ENCODE data around the gene NGEF.

Gene NGEF

DNA sequence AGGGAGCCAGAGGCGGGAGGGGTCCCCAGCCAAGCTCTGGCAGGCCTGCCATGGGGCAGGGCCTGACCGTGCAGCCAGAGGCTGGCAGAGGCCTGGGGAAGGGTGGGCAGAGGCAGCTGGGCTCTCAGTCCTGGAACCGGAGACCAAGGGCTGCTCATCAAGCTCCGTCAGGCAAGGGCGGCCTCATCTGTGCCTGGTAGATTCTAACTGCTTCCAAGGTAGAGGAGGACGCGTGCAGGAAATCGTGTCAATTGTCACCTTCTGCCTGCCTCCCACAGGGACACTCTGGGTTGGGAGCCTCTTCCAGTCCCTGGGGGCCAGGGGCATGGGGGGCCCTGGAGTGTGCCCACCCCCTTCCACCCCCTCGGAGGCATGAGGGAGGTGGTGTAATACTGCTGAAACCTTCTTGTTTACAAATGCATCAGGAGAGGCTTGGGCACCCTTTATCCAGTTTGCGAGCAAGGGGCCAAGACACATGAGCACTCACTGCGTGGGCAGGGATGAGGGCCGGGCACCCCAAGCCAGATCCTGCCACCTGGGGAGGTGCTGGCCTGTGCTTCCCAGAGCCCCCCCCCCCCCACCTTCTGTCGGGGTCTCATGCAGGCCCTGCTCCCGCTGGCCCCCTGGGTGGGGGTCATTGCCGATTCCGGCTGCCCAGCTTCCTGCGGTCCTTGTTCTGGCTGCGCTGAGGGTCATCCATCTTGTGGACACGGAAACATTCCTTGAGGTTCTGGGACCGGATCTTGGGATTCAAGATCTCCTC, 134.0 kb downstream of the NGEF start:
- DNase-seq: no peak

DNA sequence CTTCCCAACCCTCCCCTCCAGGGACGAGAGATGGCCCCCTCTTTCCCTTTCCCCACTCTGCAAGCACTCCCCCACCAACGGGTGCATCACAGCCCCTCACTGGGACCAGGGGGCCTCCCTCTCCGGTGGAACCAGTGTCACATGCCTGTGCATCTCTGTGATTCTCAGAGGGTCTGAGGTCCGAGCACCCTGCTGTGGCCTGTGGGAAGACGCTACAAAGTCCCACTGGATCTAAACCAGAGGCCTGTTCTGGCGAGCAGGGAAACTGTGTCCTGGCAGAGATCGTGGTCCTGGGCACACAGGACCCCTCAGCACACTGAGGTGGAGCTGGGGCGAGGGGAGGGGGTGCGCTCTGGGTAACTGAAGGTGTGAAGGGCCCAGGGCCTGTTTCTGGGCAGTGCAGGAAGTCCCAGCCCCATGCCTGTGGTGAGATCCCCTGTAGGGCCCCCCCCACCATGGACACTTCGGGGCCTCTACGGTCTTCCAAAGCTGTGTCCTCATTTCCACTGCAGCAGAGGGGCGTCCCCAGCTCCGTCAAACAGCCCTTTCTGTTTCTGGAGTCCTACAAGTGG, 135.0 kb downstream of the NGEF start:
- DNase-seq: no peak

DNA sequence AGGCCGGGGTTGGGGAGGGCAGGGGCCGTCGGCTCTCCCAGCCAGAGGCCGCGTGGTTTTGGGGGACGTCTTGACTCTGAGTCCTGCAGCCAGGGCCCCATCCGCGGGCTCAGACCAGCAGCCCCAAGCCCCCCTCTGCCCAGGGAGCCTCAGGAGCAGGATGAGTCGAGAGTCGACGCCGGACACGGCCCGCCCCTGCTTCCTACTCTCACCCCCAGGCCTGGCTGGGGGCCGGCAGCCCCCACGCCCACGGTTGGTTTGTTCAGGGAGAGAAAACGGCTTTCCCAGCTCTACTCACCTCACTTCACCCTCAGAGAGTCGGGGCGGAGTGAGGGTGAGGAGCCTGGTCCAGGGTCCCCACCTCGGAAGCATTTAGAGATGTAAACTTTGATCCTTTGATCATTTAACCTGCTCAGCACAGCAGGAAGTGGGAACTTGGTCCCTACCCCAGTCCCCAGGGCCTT, 136.0 kb downstream of the NGEF start:
- DNase-seq: no peak

DNA sequence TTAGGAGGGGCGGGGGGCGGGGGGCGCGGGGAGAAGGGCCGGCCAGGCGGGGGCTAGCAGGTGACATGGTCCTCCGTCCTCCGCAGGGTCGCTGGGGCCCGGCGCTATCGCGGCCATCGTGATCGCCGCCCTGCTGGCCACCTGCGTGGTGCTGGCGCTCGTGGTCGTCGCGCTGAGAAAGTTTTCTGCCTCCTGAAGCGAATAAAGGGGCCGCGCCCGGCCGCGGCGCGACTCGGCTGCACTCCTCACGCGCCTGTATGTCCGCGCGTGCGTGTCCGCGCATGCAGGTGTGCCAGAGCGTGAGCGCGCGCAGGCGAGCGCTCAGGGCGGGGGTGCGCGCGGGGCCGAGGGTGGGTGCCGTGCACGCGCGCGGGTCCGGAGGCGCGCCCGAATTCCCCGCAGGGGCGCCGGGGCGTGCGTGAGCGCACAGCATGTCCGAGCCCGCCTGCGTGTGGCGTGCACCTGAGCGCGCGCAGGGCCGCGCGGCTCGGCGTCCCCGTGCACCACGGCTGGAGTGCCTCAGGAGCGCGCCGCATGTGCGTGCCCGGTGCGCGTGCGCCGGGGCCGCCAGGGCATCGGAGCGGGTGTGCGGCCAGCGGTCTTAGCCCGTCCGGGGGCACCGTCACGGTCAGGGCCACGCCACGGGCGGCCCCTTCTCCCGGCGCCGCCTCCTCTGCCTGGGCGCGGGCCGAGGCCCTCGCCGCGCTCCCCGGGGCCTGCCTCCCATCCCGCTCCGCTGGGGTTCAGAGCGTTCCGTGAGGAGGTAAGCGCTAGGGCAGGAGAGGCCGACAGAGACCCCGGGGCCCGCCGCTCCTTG, 136.7 kb downstream of the NGEF start:
- DNase-seq: no peak

DNA sequence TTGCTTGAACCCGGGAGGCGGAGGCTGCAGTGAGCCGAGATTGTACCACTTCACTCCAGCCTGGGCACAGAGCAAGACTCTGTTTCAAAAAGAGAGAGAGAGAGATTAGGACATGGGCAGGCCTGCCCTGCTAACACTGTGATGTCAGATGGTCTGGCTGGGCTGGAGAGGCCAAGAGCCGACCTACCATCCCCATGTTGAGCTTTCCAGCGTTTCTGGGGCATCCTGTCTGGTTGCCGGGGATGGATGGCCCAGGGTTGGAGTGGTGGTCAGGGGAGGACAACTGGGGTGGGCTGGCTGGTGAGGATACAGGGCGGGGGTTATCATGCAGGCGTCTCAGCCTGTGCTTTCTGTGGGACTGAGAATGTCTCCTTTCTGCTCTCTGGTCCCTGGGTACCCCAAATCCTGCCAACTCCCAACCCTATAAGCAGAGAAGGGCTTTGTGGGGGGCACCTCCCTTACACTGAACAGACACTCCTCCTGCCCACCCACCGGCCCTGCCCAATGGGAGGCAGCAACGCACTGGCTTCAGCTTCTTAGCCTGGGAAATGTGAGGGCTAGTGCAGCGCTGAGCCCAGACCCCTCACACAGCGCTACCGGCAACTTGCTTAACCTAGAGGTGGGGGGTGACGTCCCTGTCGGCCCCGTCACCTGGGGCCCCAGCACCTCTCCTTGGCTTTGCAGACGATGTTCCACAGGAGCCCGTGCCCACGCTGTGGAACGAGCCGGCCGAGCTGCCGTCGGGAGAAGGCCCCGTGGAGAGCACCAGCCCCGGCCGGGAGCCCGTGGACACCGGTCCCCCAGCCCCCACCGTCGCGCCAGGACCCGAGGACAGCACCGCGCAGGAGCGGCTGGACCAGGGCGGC, 137.6 kb downstream of the NGEF start:
- no peak for DNase-seq

DNA sequence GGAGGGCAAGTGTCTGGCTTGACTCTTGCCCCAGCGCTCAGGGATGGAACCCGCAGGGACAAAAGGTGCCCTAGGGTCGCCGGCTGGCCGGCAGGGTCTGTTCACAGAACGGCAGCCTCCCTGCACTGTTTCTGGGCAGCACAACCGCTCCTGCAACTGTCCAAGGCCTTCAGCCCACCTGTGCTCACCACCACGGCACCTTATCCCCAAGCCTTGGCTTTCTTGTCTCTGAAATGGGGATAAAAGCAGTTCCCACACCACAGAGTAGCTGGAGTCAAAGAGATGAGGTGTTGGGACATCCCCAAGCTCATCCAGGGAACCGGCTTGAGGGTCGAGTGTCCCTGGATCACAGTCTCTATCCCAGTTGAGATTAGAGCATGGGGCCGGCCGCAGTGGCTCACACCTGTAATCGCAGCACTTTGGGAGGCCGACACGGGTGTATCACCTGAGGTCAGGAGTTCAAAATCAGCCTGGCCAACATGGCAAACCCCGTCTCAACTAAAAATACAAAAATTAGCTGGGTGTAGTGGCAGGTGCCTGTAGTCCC, 138.3 kb downstream of the NGEF start:
- no peak for DNase-seq

DNA sequence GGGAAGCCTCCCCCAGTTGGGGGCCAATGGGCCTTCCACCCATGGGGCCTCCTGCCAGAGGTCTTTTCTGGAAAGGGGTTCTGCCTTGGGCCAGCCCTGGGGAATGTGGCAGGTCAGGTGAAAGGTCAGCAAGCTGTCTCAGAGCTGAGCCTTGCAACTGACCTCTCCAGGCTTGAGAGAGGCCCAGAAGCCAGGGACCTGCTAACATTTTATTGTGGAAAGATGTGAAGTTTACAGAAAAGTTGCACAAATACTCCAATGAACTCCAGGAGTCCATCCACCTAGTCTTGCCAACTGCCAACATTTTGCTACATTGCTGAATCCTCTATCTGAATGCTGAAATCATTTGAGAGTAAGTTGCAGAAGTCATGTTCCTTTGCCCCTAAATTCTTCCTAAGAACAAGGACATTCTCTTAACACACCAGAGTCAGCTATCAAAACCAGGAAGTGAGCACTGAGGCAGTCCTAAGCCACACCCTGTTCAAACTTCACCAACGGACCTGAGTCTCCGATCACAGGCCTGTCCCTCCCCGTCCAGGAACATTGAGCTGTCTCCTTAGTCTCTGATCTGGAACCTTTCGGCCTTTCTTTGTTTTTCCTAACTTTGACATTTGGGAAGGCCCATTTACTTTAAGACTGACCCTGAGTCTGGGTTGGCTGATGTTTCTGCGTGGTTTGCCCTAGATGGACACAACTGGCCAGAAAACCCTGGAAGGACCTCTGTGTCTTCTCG, 139.0 kb downstream of the NGEF start:
- DNase-seq: no peak

DNA sequence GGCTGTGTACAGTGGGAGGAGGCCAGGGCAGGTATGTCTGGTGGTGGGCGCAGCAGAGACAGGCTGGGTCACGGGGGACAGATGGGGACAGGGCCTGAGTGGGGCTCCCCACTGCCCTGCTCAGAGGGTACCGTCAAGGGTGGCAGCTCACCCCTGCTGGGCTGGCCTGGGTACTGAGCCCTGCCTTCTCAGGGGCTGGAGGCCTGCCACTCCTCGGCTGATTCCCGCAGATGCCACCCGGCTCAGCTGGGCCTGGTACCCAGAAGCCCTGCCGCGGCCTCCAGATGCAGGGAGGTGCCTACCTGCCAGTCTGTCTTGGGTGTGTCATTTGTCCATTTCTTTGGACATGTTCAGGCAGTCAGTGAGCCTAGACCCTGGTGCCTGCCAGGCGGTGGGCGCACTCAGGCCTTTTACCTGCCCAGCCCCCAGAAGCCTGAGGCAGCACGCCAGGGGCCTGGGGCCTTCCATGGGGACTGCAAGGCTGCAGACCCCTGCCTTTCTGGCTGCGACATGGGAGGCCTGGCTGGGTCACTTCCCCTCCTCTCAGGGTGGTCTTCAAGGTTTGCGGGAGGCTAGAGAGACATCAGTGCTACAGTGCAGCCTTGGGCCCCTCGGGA, 139.7 kb downstream of the NGEF start:
- no peak for DNase-seq

DNA sequence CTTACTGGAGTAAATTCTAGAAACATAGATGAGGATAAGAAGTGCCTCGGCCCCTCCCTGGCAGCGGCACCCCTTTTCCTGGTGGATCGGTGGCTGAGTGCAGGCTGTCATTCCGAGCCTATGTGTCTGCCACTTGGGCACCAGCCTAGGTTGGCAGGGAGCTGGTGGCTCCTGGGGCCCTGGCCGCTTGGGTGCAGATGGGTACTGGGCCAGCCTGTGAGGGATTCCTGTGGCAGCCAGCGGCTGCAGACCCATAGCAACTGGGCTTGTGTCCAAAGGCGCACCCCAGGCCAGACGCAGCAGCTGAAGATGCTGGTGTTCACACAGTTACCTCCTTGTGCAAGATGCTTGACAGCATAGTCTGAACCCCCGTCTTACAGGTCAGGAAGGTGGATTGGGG, 140.2 kb downstream of the NGEF start:
- no peak for DNase-seq

DNA sequence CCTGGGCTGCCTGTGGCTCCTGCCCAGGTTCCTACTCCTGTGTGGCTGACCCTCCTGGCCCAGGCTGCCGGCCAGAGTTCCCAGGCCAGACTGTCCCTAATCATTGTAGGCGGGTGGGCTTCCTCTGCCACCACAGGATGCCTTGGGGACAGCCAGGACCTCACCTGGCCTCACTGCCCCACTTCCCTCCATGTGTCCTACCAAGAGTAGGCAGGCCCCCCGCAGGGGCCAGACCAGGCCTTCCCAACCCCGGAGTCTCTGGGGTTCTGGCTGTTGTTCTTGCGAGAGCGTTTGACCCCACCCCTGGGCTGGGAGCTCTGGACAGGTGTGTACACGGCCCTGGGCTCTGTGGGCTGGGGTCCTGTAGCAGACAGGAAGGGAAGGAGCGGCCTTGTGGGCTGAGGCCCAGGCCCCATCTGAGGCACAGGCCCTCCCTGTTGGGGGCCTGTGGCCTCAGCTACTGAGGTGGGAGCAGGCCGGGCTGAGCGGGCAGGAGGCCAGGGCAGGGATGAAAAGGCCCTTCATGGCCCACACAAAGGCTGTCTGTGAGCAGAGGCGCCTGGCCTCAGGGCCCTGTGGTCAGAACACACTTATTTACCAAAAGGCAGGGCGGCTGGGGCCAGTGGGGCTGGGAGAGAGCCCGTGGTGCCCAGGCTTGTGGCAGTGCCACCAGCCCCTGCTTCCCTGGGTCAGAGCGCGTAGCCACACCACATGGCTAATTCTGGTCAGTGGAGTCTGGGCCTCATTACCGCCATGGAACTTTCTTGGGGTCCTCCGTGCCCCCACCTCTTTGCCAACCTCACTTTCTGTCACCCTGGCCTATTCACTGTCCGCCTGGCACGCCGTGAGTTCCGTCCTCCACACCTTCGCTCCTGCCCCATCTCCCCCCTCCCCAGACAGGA, 141.0 kb downstream of the NGEF start:
- DNase-seq: no peak

DNA sequence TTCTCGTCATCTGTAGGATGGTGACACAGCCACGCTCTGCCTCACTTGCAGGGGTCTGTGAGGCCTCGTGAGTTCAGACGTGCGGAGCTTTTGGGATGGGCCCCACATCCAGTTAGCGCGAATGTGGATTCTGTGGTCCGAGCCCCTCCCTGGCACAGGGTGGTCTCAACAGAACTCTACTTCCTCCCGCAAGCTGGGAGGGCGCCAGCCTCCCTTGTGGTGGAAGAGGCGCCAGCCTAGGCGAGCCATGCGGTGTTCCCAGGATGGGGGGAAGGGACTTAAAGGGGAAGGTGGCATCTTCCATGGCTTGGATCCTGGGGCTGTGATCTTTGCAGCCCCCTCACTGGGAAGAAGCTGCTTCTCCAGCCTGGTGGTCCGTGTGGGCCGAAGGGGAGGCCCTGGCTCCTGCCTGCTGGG, 141.6 kb downstream of the NGEF start:
- no peak for DNase-seq

DNA sequence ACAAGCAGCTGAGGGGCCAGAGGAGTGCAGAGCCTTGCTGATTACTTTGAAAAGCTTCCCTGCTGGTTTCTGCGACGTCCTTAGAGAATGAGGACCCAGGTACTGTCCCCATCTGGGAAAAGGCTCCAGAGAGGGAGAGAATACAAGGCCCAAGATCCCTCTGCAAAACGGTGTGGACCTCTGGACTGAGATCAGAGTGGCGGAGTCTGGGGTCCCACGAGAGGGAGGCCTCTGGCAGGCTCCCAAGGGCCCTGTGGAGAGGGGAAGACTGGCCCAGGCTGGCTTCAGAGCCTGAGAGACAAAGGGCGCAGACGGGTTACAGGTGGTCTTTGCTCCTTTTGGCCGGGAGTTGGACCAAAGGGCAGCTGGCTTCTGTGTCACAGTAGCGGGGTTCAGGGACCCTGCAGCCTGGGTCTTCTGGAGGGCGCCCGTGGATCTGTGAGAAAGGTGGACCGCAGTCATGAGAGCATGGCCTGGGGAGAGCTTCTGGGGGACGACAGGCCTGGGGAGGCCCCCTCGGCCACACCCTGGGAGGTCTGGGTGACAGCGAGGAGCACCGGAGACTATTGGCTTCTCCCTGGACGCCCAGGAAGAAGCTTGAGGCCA, 142.2 kb downstream of the NGEF start:
- no peak for DNase-seq

DNA sequence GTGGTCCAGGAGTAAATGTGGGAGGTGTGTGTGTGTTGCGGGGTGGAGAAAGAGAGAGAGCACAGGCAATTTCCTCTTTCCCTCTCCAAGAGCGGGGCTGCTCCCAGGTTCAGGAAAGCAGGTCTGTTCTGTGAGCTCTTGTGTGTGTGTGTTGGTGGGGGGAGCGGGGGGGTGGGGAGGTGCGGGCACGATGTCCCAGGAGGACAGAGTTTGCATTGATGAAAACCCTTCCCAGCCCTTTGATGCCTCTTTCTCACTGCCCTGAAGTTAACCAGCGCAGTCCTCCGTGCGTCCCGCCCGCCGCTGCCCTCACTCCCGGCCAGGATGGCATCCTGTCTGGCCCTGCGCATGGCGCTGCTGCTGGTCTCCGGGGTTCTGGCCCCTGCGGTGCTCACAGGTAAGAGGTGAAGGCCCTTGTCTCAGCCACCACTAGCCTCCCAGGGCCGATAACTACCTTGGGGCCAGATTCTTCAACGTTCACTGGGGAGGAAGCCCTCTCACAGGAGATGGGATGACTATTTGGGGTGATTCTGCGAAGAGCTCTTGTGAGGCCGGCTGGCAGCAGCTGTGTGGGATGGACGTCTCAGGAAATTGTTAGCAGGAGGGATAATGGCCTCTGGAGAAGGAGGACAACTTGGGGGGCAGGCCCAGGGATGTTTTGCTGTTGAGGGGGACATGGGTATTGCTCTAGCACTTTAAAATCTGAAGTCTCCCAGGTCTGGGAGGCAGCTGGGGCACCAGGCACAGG, 142.9 kb downstream of the NGEF start, which contains the start of gene SNORC:
TSS of gene SNORC (plus strand) at position 247 of the 748 bp plus-strand sequence. CDS start at position 325, 78 bp downstream.
- no peak for DNase-seq

DNA sequence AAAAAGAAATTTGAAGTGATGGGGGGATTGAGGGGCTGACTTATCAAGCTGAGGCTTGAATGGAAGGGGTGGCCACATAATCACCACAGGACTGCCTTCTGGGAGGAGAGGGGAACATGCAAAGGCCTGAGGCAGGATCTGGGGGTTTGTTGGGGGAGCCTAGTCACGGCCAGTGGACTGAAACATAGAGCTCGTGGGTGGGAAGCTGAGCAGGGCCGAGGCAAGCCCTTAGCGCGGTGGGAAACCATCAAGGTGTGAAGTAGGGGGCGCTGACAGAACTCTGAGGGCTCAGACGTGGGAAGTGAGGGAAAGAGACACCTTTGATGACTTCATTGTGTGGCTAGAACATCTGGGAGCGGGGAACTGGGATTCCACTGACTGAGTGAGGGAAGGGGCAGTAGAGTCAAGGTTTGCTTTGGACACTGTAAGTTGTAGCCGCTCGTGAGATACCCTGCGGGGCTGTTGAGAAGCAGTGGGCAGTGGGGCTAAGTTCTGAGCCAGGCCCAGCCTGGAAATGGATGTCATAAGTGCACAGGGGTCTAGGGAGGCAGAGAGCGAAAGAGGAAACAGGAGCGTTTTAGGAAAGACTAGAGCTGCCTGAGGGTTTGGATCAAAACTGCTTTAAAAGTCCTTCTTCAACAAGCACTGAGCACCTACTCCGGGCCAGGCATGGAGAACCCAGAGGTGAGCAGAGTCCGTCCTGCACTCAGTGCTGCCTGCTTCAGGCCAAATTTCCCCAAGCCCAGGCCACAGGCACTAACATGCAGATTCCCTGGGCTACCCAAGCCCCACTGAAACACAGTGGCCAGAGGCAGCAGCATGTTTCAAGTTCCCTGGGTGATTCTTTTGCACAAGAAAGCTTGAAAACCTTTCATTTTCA, 143.7 kb downstream of the NGEF start:
- no peak for DNase-seq

DNA sequence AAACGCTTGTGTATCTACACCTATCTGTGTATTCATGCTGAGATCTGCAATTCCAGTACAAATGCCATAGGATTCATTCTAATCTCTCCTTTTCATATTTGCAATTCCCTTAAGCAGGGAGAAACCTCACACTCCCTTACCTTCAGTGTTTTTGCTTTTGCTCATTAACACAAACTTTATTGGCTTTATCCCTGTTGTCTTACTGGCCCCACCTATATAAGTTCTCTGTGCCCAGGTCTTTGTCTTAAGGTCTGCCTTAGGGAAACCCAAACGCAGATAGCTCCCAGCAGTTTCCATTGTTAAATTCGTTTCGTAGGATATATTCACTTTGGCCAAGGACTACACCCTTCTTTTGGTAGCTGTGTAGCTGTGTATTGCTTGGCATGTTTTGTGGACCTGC, 147.0 kb downstream of the NGEF start:
- no peak for DNase-seq

DNA sequence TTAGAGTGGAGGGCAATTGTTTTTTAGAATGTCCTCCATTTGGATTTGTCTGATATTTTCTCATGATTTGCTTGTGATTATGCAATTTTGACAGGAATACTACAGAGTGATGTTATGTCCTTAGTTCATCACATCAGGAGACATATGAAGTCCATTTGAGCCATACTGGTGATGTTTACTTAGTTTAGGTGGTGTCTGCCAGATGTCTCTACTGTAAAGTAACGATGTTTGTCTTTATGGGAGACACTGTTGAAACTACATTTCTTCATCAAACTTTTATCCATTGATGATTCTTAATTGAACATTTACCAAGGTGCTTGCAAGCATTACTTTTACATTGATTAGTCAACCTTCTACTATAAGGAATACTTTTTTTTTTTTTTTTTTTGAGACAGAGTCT, 147.9 kb downstream of the NGEF start:
- no peak for DNase-seq

DNA sequence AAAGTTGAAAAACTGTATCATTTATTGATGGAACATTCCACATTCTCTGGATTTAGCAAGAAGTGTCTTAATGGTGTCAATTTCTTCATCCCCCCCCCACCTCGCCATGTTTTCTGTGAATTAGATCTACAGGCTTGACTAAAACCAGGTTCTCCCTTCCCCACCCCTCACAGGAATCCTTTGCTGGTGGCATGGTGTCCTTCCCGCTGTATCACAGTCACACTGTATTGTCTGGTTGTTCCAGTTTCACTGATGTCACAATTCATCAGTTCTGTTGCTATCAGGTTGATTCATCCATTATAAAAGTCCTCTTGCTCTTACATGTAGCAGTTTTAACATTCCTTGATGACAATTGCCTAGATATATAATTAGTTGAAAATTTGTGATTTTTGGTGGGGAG, 149.1 kb downstream of the NGEF start:
- no peak for DNase-seq

DNA sequence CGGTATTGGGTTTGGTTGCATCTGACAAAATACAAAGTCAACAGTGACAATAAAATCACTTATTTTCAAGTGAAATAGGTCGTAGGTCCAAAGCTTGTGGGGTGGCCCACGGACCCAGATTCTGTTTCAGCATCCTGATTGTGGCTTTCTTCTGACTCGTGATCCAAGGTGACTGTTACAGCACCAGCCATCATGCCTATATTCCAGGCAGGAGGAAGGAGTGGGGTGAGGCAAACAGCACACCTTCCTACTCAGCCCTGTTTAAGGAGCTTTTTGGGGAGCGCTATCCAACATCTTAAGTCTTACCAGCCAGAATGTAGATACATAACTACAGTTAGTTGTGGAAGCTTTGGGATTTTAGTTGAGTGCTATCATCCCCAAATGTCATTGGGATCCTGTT, 151.7 kb downstream of the NGEF start:
- no peak for DNase-seq

Measured in amniotic stem cell (primary cell).